Measurements from ENCODE around the gene ANKS3. TPM values are rescaled to one million over a fixed set of nuclear protein-coding genes. Genes with fewer than 3 reads are reported as not detected.

ANKS3 gene
- polyA plus RNA-seq, 2 of the 4 experiments (the other 2 are of a cell fraction), result 22.7 to 27.1 TPM

- TF ChIP-seq ATOH8 (CRISPR knock-in tag; IDR thresholded peaks at IDR 0.05; ENCODE audit: low read depth) (no peak), CBX2 (IDR thresholded peaks at IDR 0.05; ENCODE audit: borderline replicate concordance, low read depth) (no peak), HEYL (CRISPR knock-in tag; IDR thresholded peaks at IDR 0.05) (no peak), POLR2A (IDR thresholded peaks at IDR 0.05; ENCODE audit: low read length) (no peak), EHF (CRISPR knock-in tag; IDR thresholded peaks at IDR 0.05) (no peak)
Observed at GRCh38 chr16:4701791-4702465, 32.1 kb downstream of the ANKS3 start (continued).

DNA sequence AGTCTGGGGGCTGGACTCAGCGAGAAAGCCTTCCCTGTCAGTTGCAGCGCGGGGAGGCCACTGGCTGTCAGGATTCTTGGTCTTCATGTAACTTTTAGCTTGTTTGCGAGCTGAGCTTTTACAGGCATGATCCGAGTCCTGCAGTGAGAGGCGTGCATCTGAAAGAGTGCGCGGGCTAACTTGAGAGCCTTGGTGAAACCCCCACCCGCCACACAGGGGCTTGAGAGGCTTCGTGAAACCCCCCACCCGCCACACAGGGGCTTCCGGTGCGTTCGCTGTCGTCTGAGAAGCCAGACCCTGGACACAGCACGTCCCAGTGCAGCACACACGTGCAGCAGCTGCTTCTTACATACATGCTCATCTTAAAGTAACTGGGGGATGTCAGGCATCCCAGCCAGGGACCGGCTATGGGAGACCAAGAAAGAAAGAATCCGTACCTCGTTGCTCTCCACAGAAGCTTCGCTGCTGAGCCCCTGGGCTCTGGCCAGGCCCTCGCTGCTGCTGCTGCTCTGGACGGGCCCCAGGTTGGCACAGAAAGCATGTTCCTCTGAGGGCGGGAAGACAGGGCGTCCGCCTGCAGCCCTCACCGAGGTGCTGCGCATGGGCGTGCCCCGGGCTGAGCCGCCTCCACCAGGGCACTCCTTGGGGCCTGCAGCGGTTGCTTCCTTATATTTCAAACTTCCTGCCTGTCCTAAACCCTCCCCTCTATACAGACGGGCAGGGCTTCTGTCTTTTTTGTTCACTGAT, 32.9 kb downstream of the ANKS3 start:
- Histone ChIP-seq H3K4me3 (no peak overlapping the region), H3K4me1 (no peaks in the 10 kb centered on the region), H3K9me3 (no peaks in the 10 kb centered on the region), H3K4me2 (no peak overlapping the region), H3K27ac (no peak overlapping the region)
- FAIRE-seq (no peak), DNase-seq (ENCODE audit: low read depth in 1 of 2, low spot score in 1 of 2) (no peak), ATAC-seq (no peak)
- ChIA-PET CTCF (interaction anchor here (1.2 to 1.6 kb wide), 2 partner anchors 36 to 255 kb away, joined by 3 to 6 read pairs; no protein-coding TSS in a partner anchor), POLR2A (no interaction called here)
- TF ChIP-seq TP53 (CRISPR knock-in tag; IDR thresholded peaks at IDR 0.05) (no peak), RNF2 (IDR thresholded peaks at IDR 0.05; ENCODE audit: borderline replicate concordance, low read depth) (no peak)
- 89% methylated on average over 31 of the region's 33 CpGs for WGBS (ENCODE audit: missing lambda C conversion rate)

GRCh38 chr16:4700380-4700996, 33.6 kb downstream of the ANKS3 start:
- Histone ChIP-seq H3K4me1 (no peaks in the 10 kb centered on the region), H3K4me2 (no peak overlapping the region), H3K27ac (no peak overlapping the region), H3K9me3 (no peaks in the 10 kb centered on the region), H3K4me3 (no peak overlapping the region)
- CTCF ChIA-PET, result interaction anchor here (1.2 to 1.6 kb wide), 3 partner anchors 36 to 256 kb away, joined by 3 to 6 read pairs (median 3); no protein-coding TSS in a partner anchor
- ATAC-seq (no peak), DNase-seq (ENCODE audit: low read depth in 1 of 2, low spot score in 1 of 2) (no peak), FAIRE-seq (no peak)
- POLR2A ChIA-PET, result no interaction called here
- 96% methylated on average over 13 of the region's 13 CpGs for WGBS (ENCODE audit: missing lambda C conversion rate)
- no peak for TF ChIP-seq CBX8 (IDR thresholded peaks at IDR 0.05)
- TF ChIP-seq NFE2L2 (conservative IDR thresholded peaks at IDR 0.05; ENCODE audit: low read length), result no peak
- TF ChIP-seq TFCP2L1 (CRISPR knock-in tag; IDR thresholded peaks at IDR 0.05), result no peak
- no peak for TF ChIP-seq ATOH8 (CRISPR knock-in tag; IDR thresholded peaks at IDR 0.05; ENCODE audit: low read depth)
- no peak for TF ChIP-seq HDAC2 (IDR thresholded peaks at IDR 0.05)
- no peak for TF ChIP-seq BHLHE40 (IDR thresholded peaks at IDR 0.05; ENCODE audit: low read depth, low read length)
- TF ChIP-seq ZSCAN20 (CRISPR knock-in tag; IDR thresholded peaks at IDR 0.05), result no peak

- ATAC-seq, result no peak
- ChIA-PET POLR2A (interaction anchor here (0.6 to 0.7 kb wide), 2 partner anchors 175 to 255 kb away, joined by 3 to 9 read pairs; no protein-coding TSS in a partner anchor), CTCF (interaction anchor here (1.0 to 1.4 kb wide), 2 partner anchors 49 to 258 kb away, joined by 3 read pairs; no protein-coding TSS in a partner anchor)
- no peak overlapping the region for H3K4me3 ChIP-seq
- H3K4me2 ChIP-seq, result no peak overlapping the region
- FAIRE-seq, result no peak
- H3K27ac ChIP-seq, result no peak overlapping the region
- no peak for TF ChIP-seq ZNF302 (CRISPR knock-in tag; IDR thresholded peaks at IDR 0.05)
- TF ChIP-seq ZC3H11A (IDR thresholded peaks at IDR 0.05), result no peak
- no peak for TF ChIP-seq ELK1 (IDR thresholded peaks at IDR 0.05; ENCODE audit: low read depth, low read length)
- no peak for TF ChIP-seq JUNB (IDR thresholded peaks at IDR 0.05)
- no peaks in the 10 kb centered on the region for H3K9me3 ChIP-seq
- WGBS (ENCODE audit: missing lambda C conversion rate), result 95% methylated on average over 19 of the region's 19 CpGs
- H3K4me1 ChIP-seq, result 0 out of 3 replicates have a peak, but pooled peaks cover 5% of the 10 kb centered on the region
- DNase-seq (ENCODE audit: low read depth in 1 of 2, low spot score in 1 of 2), result no peak
Observed at GRCh38 chr16:4699046-4699556, 35.0 kb downstream of the ANKS3 start.

All from A549 (cell line).